MV-4-11 (cell line): ENCODE data around the gene HES5.

Experiments
- DNase-seq: peaks from one replicate; lab custom pipeline; 2025; lab: John Stamatoyannopoulos, UW

HES5 gene

DNA sequence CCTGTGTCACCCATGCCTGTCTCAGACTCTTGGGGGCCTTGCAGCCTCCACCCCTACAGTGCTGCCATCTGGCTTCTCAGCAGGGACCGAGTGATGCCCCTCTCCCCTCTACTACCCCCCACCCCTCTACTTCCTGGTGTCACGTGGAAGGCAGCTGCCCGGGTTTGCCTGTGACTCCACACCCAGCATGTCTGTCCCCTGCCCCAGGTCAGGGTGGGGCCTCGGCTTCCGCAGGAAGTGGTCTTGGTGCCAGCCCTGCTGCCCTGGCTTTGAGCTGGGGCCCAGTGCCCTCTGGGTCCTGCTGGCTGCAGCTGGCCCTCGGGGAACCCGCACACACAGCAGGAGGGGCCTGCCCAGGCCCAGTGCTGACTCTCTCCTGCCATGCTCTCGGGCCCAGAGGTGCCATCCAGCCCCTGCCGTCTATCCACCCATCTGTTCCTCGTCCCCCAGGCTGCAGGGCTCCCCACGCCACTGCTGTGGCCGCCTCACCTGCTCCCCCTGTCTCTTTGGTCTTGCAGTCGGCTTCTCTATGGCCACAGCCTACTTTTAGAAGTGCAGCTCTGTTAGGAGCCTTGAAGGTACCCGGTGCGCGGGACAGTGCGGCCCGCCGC is 30.0 kb downstream of the HES5 start:
- no peak for DNase-seq

DNA sequence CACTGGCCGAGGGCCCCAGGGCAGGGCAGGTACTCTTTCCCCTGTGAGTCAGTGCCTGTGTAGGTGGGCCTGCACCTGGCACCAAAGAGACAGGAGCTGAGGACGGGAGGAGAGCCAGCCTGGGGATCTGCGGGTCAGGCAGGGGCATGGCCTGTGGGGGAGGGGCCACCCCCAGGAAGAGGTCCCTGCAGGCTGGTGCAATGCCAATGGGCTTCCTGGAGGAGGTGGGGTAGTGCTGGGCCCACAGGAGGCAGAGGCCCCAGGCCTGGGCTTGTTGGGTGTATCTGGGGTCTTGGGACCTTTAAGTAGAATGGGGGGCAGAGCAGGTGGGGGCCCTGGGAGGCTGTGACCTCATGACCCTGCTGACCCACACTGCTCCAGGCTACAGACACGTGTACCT is 30.8 kb downstream of the HES5 start:
- DNase-seq = no peak

DNA sequence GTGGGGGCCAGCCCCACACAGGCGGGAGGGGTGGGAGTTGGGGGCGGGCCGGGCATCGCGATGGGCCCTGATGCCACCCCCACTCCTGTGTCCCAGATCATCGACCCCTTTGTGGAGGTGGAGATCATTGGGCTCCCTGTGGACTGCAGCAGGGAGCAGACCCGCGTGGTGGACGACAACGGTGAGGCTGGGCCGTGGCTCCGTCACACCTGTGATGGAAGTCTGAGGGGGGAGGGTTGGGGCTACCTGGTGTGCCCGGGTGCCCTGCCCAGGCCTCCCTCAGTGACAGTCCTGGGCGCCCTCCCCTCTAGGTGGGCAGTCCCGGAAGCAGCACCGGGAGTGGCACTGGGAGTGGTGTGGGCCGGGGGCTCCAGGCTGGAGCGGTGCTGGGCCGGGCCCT is 31.4 kb downstream of the HES5 start:
- DNase-seq = no peak

DNA sequence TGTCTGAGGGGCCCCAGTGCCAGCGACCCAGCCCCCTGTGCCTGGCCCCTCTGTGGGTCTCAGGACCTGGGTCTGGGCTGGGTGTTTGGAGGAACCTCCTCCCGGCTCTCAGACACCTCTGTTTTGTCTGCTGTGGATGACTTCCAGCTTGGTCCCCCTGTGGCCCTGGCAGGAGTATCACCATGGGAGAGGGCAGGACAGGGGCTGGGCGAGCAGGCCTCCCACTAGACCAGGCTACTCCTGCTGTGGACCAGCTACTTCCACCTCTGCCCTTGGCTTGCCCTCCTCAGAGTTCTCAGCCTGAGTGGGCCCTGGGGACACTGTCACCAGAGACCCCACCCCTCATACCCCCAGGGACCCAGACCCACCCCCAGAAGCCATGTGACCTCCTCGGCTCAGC is 32.2 kb downstream of the HES5 start:
- DNase-seq = no peak

DNA sequence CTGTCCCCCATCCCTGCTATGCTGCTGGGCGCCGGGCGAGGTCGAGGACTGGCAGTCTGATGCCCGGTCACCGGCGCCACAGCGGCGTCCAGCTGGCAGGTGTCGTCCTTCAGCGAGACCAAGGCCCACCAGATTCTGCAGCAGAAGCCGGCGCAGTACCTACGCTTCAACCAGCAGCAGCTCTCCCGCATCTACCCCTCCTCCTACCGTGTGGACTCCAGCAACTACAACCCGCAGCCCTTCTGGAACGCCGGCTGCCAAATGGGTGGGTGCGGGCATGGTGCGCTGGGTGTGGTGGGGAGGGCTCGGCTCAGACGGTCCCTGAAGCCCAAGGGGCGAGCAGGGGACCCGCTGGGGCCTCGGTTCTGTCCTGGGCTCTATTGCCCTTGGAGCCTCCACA is 33.3 kb downstream of the HES5 start:
- no peak for DNase-seq

DNA sequence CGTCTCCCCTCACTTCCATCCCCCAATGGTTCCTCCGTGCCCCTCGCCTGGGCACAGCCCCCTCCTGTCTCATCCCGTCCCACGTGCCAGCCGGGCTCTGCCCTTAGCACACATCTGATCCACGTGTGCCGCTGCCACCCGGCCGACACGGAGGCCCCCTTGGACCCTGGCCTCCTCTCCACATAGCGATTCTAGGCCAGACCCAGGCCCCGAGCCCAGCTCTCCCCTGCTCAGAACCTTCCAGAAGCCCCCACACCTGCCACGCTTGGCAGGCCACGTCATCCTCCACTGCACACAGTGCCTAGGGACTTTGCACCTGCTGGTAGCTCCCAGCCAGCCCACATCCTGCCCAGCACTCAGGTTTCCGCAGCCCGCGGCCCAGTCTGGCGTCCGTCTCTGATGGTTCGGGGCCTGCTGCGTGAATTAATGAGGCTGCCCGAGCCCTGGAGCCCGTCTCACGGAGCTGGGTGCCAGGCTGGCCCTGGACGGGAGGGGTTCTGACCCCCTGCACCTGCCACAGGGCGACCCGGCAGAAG is 33.9 kb downstream of the HES5 start:
- DNase-seq = no peak

DNA sequence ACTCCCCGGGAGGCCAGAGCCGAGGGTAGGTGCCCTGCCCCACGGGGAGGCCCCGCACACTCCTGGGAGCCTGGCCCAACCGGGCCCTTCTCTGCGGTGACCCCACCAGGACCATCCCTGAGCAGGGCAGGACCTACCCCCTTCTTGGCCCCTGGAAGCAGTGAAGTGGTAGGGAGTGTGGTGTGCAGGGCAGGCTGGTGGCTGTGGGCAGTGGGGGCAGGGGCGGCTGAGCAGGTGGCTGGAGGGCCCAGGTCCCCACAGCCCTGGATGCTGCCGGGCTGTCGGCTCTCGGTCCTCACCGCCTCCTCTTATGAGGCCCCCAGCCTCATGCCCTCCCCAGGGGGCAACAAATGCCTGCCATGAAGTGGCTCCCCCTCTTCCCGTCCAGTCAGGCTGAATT is 34.5 kb downstream of the HES5 start:
- DNase-seq = no peak

DNA sequence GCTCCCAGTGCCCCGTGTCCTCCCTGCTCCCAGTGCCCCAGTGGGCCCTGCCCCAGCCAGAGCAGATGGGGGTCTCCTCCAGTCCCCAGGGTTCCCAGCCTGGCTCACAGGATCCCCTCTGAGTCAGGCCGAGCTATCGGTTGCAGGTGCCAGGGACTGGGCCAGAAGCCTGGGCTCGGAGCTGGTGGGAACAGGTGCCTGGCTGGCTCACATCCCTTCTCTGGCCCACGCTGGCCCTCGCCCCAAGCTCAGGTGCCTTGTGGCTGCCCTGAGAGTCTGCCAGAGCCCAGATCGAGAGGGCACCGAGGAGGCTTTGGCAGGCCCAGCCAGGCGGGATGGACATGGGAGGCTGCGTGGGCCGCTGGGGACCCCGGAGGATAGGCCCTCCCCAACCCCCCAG is 35.0 kb downstream of the HES5 start:
- DNase-seq = no peak

DNA sequence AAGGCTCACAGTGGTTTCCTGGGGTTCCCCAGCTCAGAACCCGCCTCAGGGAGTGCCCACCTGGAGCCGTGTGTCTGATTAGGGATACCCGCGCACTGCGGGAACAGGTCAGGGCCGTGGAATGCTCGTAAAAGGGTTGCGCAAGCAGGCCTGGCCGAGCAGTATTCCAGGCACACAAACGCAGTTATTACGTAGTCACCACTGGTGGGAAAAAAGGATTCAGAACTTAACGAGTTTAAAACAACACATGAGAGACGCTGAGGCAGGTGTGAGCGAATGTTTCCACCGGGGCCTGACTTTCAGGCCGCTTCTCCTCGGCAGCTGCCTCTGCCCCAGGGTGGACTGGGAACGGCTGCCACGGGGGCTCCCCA is 35.8 kb downstream of the HES5 start:
- no peak for DNase-seq

DNA sequence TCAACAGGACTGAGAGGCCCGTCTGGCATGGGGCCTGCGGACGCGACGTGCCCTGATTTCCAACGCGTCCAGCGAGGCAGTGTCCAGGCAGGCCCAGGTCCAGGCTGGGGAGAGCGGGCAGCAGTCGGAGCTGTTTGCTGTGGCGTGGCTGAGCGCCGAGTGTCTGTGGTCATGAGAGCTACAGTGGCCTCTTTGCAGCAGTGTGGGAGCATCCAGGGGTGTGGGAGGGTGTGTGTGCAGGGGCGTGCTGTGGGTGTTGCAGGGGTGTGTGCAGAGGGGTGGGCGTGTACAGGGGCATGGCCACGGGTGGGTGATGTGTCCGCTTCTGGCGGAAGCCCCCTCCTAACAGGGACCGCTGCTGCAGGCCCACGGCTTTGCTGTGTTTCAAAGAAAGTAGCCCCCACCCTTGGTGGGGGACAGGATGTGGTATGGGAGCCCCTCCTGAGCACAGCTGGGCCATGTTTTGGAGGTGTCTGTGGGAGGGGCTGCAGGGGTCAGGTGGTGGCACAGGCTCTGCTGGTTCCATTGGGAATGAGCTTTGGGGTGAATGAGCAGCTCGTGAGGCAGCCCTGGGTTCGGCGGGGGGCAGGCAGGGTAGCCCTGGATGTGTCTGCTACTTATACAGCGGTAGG is 36.3 kb downstream of the HES5 start:
- DNase-seq = no peak

DNA sequence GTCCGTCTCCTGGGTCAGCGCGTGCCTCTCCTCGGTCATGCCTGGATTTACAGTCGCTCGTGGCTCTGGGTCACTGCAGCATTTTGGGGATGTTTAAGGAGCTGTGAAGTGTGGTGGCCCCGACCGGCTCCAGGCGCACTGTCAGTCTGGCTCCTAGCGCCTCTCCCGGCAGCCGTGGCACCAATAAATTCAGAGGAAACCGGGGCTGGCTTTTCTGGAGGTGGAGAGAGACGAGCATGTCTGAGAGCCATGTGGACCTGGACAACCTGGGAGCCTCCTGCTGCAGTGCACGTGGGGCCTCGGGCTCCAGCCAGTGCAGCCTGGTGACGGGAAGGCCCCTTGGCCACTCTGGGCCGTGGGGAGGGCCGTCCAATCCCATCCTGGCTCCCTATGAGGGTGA is 36.8 kb downstream of the HES5 start:
- no peak for DNase-seq

DNA sequence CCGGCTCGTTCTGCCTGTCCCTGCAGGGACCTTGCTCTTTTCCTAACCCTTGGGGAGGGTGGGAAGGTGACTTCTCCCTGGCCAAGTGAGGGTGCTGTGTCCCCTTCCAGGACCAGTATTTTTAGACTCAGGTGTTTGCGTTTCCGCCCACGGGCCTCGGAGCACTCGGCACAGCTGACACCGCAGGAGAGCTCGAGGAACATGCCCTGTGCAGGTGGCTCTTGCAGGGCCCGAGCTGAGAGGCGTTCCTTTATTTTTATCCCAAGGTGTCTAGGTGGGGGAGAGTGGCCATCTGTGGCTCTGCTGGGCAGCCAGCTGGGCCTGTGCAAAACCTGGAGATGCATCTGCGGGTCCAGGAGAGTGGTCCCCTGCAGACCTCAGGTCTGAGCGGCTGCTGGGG is 38.0 kb downstream of the HES5 start:
- no peak for DNase-seq

DNA sequence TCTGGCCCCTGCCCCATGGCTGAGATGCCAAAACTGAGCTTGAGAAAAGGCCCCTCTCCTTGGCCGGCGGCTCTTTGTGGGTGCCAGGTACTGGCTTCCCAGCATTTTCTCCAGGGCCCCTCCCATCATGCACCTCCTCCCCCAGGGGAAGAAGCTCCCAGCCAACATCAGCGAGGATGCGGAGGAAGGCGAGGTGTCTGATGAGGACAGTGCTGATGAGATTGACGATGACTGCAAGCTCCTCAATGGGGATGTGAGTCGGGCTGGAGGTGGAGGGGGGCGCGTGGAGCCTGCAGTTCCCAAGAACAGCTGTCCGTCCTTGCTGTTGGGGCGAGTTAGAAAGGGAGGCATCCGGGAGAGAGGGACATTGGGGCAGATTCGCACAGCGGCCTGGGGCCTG is 40.4 kb downstream of the HES5 start:
- DNase-seq = no peak

DNA sequence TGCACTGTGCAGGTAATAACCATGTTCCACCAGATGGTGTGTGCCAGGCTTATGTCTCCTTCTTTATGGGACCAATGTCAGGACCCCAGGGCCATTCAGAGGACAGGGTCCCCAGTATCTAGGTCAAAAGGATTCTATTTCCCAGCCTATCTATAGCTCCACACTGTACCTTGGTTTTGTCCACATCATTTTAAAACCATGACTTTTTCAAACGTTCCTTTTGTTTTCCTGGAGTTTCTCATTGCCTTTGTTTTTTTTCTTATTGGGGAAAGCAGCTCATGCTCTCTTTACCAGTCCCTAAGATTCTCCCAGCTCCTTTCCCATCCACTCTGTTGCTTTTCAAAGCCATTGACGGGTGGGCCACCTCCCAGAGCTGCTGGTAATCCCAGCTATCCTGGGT is 41.4 kb downstream of the HES5 start:
- DNase-seq = no peak

DNA sequence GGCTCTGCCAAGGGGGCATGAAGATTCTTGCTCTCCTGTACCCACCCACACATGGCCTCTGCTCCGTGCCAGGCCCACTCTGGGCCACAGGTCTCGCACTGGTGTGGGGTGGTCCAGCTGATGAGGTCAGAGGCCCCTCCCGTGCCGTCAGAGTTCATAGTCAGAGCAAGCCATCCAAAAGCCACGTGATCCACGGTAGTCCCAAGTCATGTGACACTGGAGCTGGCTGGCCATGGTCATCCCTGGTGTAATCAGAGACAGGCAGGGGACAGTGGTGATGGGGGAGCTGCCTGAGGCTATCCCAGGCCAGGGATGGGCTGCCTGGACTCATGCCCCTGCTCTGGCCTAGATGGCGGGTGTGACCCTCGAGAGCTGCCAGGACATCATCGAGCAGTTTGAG is 43.5 kb downstream of the HES5 start:
- no peak for DNase-seq

DNA sequence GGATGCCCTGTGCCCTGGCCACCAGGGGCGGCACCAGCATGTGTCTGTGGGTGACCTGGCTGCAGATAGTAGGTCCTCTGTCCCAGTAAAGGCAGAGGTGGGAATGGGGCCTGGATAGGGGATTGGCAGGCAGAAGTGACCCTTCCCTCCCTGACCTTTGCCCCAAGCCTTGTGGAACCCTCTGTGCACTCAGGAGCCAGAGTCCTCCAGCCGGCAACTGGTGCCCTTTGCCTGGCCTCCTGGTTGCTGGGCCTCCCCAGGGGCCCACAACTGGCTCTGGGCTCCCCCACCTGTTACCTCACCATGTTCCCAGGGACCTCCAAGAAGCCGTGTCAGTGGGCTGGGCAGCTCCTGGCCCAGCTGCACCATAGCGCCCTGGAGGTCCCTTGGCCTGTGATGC is 44.0 kb downstream of the HES5 start:
- DNase-seq = no peak

DNA sequence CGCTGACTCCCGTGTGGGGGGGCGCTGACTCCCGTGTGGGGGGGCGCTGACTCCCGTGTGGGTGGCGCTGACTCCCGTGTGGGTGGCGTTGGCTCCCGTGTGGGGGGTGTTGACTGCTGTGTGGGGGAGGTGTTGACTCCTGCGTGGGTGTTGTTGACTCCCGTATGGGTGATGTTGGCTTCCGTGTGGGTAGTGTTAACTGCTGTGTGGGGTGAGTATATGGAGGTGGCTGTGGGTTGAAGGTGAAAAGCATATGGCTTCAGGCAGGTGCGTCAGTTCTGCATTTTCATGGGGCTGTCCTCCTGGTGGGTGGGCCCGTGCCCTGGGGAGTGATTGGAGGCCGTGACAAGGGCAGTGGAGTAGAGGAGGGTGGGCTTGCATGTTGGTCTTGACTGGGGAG is 46.1 kb downstream of the HES5 start:
- no peak for DNase-seq

DNA sequence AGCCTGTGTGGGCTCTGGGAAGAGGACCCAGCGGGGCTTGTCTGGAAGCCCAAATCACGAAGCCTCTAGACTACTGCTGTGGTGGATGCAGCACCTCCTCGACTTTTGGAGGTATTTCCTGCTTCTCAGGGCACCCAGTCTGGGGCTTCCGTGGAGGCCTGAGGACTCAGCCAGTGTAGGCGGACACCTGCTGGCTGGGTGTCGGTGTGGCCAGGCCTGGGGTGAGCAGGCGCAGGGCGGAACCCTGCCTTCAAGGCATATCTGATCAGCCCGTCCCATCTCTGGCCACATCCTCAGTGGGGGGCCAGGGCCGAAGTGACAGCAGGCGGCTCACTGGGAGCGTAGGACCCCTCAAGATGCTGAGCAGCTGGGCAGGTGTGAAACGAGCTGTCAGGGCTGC is 47.0 kb downstream of the HES5 start:
- DNase-seq = no peak

DNA sequence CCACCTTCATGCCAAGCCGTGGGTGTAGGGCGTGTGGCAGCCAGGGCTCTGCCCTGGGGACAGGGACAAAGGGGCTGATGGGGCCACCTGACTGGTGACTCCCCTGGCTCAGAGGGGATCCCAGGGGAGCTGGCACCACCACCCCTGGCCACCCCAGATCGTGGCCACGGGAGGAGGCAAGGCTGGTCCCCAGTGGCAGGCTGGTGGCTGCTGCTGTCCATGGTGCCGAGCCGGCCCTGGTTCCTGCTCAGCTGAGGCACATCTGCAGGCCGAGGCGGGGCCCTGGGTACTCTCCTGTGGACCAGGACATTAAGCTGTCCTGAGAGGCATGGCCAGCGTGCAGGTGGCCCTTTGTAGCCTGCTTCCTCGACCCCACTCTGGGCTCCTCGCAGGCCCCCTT is 47.5 kb downstream of the HES5 start:
- DNase-seq = no peak

DNA sequence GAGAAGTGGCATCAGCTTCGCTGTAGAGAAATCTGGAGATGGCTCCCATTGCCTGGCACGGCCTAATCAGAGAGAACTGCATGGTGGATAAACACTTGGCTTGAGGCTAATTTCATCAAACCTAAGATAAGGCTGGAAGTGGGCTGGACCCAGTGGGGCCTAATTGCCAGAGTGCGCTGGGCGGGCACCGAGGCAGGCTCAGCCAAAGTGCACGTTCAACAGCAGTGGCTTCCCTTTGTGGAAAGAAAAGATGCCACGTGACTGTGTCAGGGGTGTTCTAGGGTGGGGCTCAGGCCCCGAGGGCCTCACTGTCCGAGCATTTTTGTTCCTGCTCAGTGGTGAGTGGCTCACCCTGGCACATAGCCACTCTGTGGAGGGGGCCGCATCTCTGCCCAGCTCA is 48.2 kb downstream of the HES5 start:
- no peak for DNase-seq

DNA sequence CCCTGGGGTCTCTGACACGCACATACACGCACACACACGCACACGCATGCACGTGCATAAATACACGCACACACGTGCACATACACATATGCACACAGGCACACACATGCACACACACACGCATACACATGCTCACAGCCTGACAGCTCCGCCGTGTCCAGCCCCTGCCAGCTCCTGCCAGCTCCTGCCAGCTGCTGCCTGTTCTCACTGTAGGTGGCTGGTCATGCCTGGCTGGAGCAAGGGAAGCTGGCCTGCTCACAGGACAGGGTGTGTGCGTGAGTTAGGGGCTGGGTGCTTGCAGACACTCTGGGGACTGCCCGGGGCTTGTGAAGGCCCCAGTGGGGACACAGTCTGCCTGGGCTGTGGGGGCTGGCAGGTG is 49.1 kb downstream of the HES5 start:
- no peak for DNase-seq

DNA sequence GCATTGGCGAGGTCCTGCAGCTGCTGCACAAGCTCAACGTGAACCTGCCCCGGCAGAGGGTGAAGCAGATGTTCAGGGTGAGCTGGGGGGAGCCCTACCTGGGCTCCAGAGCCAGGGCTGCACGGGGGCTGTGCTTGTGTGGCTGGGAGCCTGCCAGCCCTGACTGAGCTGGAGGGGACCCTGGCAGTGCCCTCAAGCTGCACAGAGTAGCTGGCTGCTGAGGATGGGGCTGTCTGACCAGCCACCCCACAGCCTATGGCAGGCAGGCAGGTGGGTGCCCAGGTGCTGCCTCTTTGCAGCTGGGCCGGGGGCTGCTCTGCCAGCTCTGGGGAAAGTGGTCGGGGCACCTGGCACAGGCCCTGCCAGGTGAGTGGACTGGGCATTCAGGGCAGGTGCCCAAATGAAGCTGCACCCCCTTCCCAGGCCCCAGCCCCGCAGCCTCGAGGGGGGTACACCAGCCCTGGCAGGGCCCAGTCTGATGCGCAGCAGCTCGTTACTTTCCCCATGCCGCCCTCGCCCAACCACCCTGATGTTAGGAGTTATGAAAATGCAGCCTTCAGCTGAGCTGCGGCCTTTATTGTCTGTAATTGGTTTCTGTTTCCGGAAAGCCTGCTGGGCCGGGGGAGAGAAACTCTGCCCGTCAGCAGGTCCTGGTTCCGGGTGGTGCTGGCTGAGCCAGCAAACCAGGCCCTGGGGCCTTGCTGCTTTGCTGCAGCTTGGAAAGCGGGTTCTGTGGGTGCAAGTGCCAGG is 49.7 kb downstream of the HES5 start:
- DNase-seq = no peak

DNA sequence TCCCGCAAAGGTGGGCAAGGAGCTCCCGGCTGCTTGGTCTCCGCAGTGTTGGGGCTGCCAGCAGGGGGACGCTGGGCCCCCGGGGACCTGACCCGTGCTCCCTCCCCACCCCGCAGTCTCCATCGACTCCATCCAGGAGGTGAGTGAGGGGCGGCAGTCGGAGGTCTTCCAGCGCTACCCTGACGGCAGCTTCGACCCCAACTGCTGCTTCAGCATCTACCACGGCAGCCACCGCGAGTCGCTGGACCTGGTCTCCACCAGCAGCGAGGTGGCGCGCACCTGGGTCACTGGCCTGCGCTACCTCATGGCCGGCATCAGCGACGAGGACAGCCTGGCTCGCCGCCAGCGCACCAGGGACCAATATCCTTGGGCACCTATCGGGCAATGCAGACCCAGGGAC is 50.4 kb downstream of the HES5 start:
- no peak for DNase-seq

DNA sequence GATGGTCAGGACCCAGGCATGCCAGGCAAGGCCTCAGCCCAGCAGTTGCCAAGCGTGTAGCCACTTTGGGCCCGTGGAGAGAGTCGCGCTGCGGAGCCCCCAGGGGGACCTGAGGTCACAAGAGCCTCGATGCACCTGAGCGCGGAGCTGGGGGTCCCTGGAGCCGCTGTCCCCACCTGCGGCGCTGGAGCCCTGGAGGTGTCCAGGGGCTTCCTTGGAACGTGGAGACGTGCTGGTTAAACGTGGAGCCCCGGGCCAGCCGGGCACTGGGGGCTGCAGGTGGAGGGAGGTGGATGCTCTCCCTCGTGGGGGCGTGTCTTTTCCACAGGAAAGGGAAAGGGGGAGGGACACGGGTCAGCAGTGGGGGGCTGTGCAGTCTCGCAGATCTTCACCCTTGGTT is 50.9 kb downstream of the HES5 start:
- no peak for DNase-seq
